DND-41 (cell line): ENCODE measurements around the gene SLCO4A1.

Source experiments
- ATAC-seq: fragments of 200-7000 bp; cut with Tn5 transposase; 3 replicates; pipeline ENCODE4 v1.9.1; 2021; ENCODE audit warnings: low read depth; ENCODE audit not compliant: insufficient read depth
- DNase-seq: peaks from one replicate; pipeline ENCODE4 v3.0.0-alpha.2; 2020
- H2AFZ ChIP-seq: 2 replicates; pipeline ENCODE4 v1.6.0; 2012; ENCODE audit warnings: low read depth, low read length
- H3K27ac ChIP-seq: 2 replicates; pipeline ENCODE4 v1.5.1; 2012; ENCODE audit warnings: low read length, inconsistent platforms
- H3K27me3 ChIP-seq: fragments of 200-600 bp; sonication (generic); 2 replicates; pipeline ENCODE4 v1.6.0; 2012; ENCODE audit warnings: low read length, mild to moderate bottlenecking, inconsistent platforms; ENCODE audit not compliant: insufficient read depth, poor library complexity
- H3K36me3 ChIP-seq: 2 replicates; pipeline ENCODE4 v1.5.1; 2012; ENCODE audit warnings: low read length, inconsistent platforms; ENCODE audit not compliant: insufficient read depth
- H3K4me1 ChIP-seq: 2 replicates; pipeline ENCODE4 v1.5.1; 2012; ENCODE audit warnings: mild to moderate bottlenecking, low read length; ENCODE audit not compliant: insufficient read depth
- H3K4me2 ChIP-seq: 2 replicates; pipeline ENCODE4 v1.6.0; 2012; ENCODE audit warnings: mild to moderate bottlenecking, moderate library complexity, low read length, inconsistent platforms; ENCODE audit not compliant: insufficient read depth
- H3K4me3 ChIP-seq, 2 experiments: fragments of 200-600 bp in 1 of 2; shearing (Covaris generic) in 1 of 2; 2 replicates each; pipeline ENCODE4 v1.5.1; 2012 to 2016; ENCODE audit warnings: inconsistent platforms in 2 of 2, low read length in 2 of 2, mild to moderate bottlenecking in 2 of 2, low read depth in 1 of 2, moderate library complexity in 1 of 2
- H3K79me2 ChIP-seq: 2 replicates; pipeline ENCODE4 v1.6.0; 2012; ENCODE audit warnings: low read length, inconsistent platforms; ENCODE audit not compliant: insufficient read depth
- H3K9ac ChIP-seq: 2 replicates; pipeline ENCODE4 v1.6.0; 2012; ENCODE audit warnings: low read depth, mild to moderate bottlenecking, inconsistent platforms, low read length, moderate library complexity
- H3K9me3 ChIP-seq: 2 replicates; pipeline ENCODE4 v1.5.1; 2012; ENCODE audit warnings: low read length, moderate library complexity, mild to moderate bottlenecking, inconsistent platforms; ENCODE audit not compliant: insufficient read depth, severe bottlenecking
- H4K20me1 ChIP-seq: 2 replicates; pipeline ENCODE4 v1.6.0; 2012; ENCODE audit warnings: low read length; ENCODE audit not compliant: insufficient read depth
- CTCF ChIP-seq: IDR thresholded peaks from 2 replicates; pipeline ENCODE4 v1.5.1; 2012; ENCODE audit warnings: borderline replicate concordance, low read length, moderate library complexity, mild to moderate bottlenecking; ENCODE audit not compliant: poor library complexity, severe bottlenecking; ENCODE audit errors: extremely low read depth
- EZH2 ChIP-seq: IDR thresholded peaks from 3 replicates; pipeline ENCODE4 v1.6.1; 2012; ENCODE audit warnings: borderline replicate concordance, low read depth, mild to moderate bottlenecking, moderate library complexity, low read length, inconsistent platforms; ENCODE audit not compliant: severe bottlenecking

The SLCO4A1 gene

GRCh38 chr20:62642051-62642665 is at the start of gene SLCO4A1:
Gene SLCO4A1 (plus strand): TSS chr20:62642503. CDS start chr20:62656455, 13,952 bp downstream.
- peak within 1 kb of the TSS; percentile 77 to 86 for H3K4me3 ChIP-seq
- peak within 1 kb of the TSS; percentile 77 for H3K9ac ChIP-seq
- H3K79me2 ChIP-seq, result peaks cover 48% of the 10 kb centered on the region
- peaks cover 7% of the 10 kb centered on the region; the same call in 1 of the 2 replicates for H3K36me3 ChIP-seq
- TF ChIP-seq EZH2 (no peak), CTCF (peak; percentile 9)
- H3K4me1 ChIP-seq, result peaks cover 28% of the 10 kb centered on the region
- H3K27ac ChIP-seq, result peak within 1 kb of the TSS; percentile 76
- peak within 1 kb of the TSS; percentile 97 for H2AFZ ChIP-seq
- H3K4me2 ChIP-seq, result peak within 1 kb of the TSS; percentile 98
- no peaks in the 10 kb centered on the region for H3K9me3 ChIP-seq
- DNase-seq (peak; percentile 92), ATAC-seq (peak; percentile 87)
- peaks cover 43% of the 10 kb centered on the region for H4K20me1 ChIP-seq
- peaks cover 25% of the 10 kb centered on the region for H3K27me3 ChIP-seq

GRCh38 chr20:62592506-62593177 is 49.7 kb upstream of the SLCO4A1 start:
- Histone ChIP-seq H3K79me2 (no peaks in the 10 kb centered on the region), H3K4me1 (no peaks in the 10 kb centered on the region), H2AFZ (no peak overlapping the region), H3K9me3 (no peaks in the 10 kb centered on the region), H4K20me1 (peaks cover 24% of the 10 kb centered on the region), H3K4me2 (no peak overlapping the region), H3K27ac (no peak overlapping the region), H3K36me3 (no peaks in the 10 kb centered on the region), H3K27me3 (peaks cover 32% of the 10 kb centered on the region), H3K9ac (no peak overlapping the region), H3K4me3 (no peak overlapping the region)
- DNase-seq (no peak), ATAC-seq (no peak)
- TF ChIP-seq EZH2, result no peak
- TF ChIP-seq CTCF, result no peak

GRCh38 chr20:62593616-62594015 is 48.7 kb upstream of the SLCO4A1 start:
- H3K9me3 ChIP-seq, result no peaks in the 10 kb centered on the region
- H3K79me2 ChIP-seq, result no peaks in the 10 kb centered on the region
- H3K4me3 ChIP-seq, result no peak overlapping the region
- no peak overlapping the region for H2AFZ ChIP-seq
- no peak overlapping the region for H3K27ac ChIP-seq
- DNase-seq (no peak), ATAC-seq (no peak)
- no peak overlapping the region for H3K4me2 ChIP-seq
- peaks cover 21% of the 10 kb centered on the region for H4K20me1 ChIP-seq
- no peaks in the 10 kb centered on the region for H3K4me1 ChIP-seq
- no peaks in the 10 kb centered on the region for H3K36me3 ChIP-seq
- H3K9ac ChIP-seq, result no peak overlapping the region
- TF ChIP-seq CTCF (no peak), EZH2 (no peak)
- H3K27me3 ChIP-seq, result peaks cover 30% of the 10 kb centered on the region
